Activated T-helper 17 cell treated with anti-CD3 and anti-CD28 coated beads, Interleukin-2, amount 50 U/mL, for 72 hours (primary cell): ENCODE data around the gene MYH7. TPM values are rescaled to one million over a fixed set of nuclear protein-coding genes. Genes with fewer than 3 reads are reported as not detected.
A peak's percentile ranks its signal among the peaks of the same experiment; 100 is the strongest.
"Not testable (repeated sequence)": the region's sequence is repeated elsewhere in the genome, so short reads cannot be mapped to it uniquely, and the experiment has no call there.

ENCODE experiments used
- ATAC-seq: fragments of 150-1000 bp; cut with Tn5 transposase; replicated peaks from 2 replicates; pipeline ENCODE4 v1.10.0; 2021; ENCODE audit warnings: mild to moderate bottlenecking, moderate library complexity
- H3K27ac Mint-ChIP-seq: one replicate; pipeline ENCODE4 v1.8.0; 2022; ENCODE audit warnings: mixed read lengths
- H3K27me3 Mint-ChIP-seq: one replicate; pipeline ENCODE4 v1.8.0; 2022; ENCODE audit warnings: mixed read lengths
- H3K36me3 Mint-ChIP-seq: one replicate; pipeline ENCODE4 v1.8.0; 2022; ENCODE audit warnings: low read depth, mild to moderate bottlenecking, mixed read lengths
- H3K4me1 Mint-ChIP-seq: one replicate; pipeline ENCODE4 v1.8.0; 2022; ENCODE audit warnings: mixed read lengths
- H3K4me3 Mint-ChIP-seq: one replicate; pipeline ENCODE4 v1.8.0; 2022; ENCODE audit warnings: mild to moderate bottlenecking, mixed read lengths
- H3K9me3 Mint-ChIP-seq: one replicate; pipeline ENCODE4 v1.8.0; 2022; ENCODE audit warnings: mixed read lengths
- total RNA-seq, 2 donors: library from RNA; stranded (reverse); gene quantifications; one replicate each; pipeline ENCODE4 v1.2.3, GENCODE V29; 2022

MYH7 gene
- total RNA-seq, 2 donors from 2014 or later: 0.13 to 0.19 TPM

DNA sequence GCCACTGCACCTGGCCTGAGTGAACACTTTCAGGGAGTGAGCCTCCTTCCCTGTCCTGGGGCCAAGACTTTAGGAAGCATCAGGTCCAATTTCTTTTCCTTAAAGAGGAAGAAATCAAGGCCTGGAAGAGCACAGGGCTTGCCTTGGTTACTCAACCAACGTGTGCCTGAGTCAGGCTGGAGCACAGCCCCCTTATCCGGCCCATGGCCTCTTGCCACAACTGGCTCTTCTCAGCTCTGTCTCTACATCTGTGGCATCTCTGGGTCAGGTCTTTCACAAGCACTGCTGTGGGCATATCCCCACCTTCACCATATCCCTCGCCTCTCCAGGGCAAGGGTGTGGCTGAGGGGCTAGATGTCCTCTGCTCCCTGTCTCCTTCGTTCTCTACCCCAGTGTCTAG, 34.2 kb downstream of the MYH7 start:
- ATAC-seq: no peak
- Mint-ChIP-seq H3K9me3 (no peaks in the 10 kb centered on the region), H3K27me3 (peaks cover 18% of the 10 kb centered on the region), H3K4me1 (no peaks in the 10 kb centered on the region), H3K27ac (no peak overlapping the region), H3K36me3 (no peaks in the 10 kb centered on the region), H3K4me3 (no peak overlapping the region)

DNA sequence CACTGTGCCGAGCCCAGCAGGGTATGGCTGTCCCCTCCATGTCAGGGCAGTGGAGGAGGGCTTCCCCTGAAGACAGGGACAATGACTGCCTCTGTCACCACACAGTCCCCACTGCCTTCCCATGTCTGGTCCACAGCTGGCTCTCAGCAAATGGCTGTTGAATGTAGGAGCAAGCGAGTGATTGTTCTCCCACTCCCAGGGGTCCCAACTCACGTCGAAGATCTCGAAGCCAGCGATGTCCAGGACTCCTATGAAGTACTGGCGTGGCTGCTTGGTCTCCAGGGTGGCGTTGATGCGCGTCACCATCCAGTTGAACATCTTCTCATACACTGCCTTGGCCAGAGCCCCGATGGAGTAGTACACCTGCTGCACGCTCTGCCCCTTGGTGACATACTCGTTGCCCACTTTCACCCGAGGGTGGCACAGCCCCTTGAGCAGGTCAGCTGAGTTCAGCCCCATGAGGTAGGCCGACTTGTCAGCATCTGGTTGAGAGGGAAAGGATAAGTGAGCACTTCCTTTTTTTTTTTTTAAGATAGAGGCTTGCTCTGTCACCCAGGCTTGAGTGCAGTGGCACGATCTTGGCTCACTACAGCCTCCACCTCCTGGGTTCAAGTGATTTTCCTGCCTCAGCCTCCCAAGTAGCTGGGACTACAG, 34.8 kb downstream of the MYH7 start:
- not testable (repeated sequence) for ATAC-seq, H3K9me3 Mint-ChIP-seq, H3K27ac Mint-ChIP-seq, H3K36me3 Mint-ChIP-seq, H3K4me3 Mint-ChIP-seq, H3K4me1 Mint-ChIP-seq
- peaks cover 18% of the 10 kb centered on the region for H3K27me3 Mint-ChIP-seq

DNA sequence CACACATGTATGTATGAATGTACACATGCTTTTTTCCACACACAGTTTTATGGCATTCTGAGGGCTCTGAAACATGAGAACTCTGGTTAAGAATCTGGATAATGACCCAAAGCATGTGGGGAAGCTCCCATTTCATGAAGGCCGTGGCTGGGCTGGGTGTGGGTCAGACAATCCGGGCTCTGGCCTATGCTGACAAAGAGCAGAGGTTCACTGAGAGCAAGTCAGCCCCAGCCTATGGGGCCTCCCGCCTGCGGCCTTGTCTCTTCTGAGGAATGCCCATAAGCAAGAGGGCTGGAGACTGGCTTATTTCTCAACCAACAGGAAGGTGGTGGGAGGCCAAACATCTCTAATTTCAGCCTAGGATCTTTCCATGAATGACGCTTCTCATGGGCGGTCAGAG, 35.9 kb downstream of the MYH7 start:
- peaks cover 19% of the 10 kb centered on the region for H3K27me3 Mint-ChIP-seq
- no peaks in the 10 kb centered on the region for H3K36me3 Mint-ChIP-seq
- no peak overlapping the region for H3K4me3 Mint-ChIP-seq
- H3K4me1 Mint-ChIP-seq: no peaks in the 10 kb centered on the region
- no peaks in the 10 kb centered on the region for H3K9me3 Mint-ChIP-seq
- ATAC-seq: no peak
- H3K27ac Mint-ChIP-seq: no peak overlapping the region

DNA sequence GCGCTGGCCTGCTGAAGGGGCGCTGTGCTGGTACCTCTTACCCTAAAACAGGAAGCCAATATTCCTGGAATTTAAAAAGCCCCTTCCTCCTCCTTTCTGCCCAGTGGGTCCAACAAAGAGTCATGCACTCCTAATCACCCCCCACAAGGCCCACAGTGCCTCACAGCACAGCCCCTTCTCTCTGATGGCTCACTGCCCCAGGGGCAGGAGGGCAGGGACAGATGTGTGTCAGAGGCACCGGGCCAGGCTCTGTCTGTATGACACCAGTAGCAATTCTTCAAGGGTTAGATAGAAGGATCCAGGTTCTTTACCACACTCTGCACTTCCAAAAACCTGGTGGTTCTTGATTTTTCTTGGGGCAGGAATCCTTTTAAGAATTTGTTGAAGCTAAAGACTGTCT, 36.3 kb downstream of the MYH7 start:
- ATAC-seq: no peak
- no peaks in the 10 kb centered on the region for H3K36me3 Mint-ChIP-seq
- H3K4me3 Mint-ChIP-seq: no peak overlapping the region
- no peaks in the 10 kb centered on the region for H3K9me3 Mint-ChIP-seq
- peaks cover 19% of the 10 kb centered on the region for H3K27me3 Mint-ChIP-seq
- no peak overlapping the region for H3K27ac Mint-ChIP-seq
- H3K4me1 Mint-ChIP-seq: no peaks in the 10 kb centered on the region

DNA sequence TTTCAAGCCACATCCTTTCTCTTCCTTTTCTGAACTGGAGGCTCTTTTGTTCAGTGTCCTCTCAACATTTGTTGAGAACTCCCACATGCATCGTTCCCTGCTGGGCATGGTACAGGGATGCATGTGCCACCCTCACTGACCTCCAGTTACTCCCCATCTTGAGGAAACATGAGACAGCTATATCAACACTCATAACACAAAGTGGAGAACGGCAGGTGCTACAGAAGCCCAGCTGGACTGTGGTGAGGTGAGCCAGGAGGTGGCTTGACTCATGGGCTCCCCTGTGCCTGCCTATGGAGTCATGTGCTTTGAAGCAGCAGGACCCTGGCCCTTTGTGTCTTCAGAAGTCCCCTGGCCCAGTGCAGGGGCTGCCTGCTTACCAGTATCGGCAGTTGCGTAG, 37.1 kb downstream of the MYH7 start:
- Mint-ChIP-seq H3K27ac (peak overlapping the region; percentile 57), H3K27me3 (peaks cover 17% of the 10 kb centered on the region), H3K4me1 (no peaks in the 10 kb centered on the region), H3K36me3 (no peaks in the 10 kb centered on the region), H3K9me3 (no peaks in the 10 kb centered on the region), H3K4me3 (no peak overlapping the region)
- no peak for ATAC-seq

DNA sequence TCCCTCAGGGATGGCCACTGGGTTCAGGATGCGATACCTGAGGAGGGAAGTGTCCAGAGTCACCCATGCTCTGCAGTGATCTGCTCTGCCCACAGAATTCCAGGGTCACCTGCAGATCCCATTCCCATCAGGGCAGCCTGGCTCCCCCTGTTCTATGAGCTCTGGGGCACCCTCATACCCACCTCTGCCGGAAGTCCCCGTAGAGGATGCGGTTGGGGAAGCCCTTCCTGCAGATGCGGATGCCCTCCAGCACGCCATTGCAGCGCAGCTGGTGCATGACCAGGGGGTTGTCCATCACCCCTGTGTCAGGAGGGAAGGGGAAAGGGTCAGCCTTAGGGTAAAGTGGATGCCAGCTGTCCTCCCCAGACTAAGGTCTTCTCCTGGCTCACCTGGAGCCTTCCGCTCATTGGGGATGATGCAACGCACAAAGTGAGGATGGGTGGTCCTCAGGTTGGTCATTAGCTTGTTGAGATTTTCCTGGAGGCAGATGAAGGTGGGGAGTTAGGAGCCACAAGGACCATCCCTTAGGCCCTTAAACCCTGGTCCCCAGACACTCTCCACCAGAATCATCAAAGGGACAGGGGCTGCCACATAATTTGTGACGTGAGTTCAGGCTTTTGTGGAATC, 38.6 kb downstream of the MYH7 start:
- H3K4me1 Mint-ChIP-seq: no peaks in the 10 kb centered on the region
- no peaks in the 10 kb centered on the region for H3K36me3 Mint-ChIP-seq
- no peak overlapping the region for H3K27ac Mint-ChIP-seq
- peaks cover 11% of the 10 kb centered on the region for H3K27me3 Mint-ChIP-seq
- no peak overlapping the region for H3K4me3 Mint-ChIP-seq
- H3K9me3 Mint-ChIP-seq: no peaks in the 10 kb centered on the region
- no peak for ATAC-seq

DNA sequence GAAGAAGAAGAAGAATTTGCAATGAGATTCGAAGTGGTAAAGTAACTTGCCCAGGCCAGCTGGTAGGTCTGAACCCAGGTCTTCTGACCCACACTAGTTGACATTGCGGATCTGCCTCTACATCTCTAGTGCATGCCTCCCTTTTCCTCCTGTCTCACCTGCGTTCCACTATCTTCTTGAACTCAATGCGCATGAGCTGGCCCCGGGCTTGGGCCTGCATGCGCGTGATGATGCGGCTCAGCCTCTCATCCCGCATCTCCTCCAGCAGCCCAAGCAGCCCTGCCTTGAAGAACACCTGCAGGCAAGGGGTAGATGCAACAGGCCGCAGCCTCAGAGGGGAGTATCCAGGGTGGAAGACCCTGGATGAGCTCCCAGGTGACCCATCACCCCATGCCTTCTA, 39.3 kb downstream of the MYH7 start:
- Mint-ChIP-seq H3K4me3 (no peak overlapping the region), H3K4me1 (no peaks in the 10 kb centered on the region), H3K27ac (no peak overlapping the region), H3K9me3 (no peaks in the 10 kb centered on the region), H3K27me3 (peaks cover 11% of the 10 kb centered on the region), H3K36me3 (no peaks in the 10 kb centered on the region)
- no peak for ATAC-seq

DNA sequence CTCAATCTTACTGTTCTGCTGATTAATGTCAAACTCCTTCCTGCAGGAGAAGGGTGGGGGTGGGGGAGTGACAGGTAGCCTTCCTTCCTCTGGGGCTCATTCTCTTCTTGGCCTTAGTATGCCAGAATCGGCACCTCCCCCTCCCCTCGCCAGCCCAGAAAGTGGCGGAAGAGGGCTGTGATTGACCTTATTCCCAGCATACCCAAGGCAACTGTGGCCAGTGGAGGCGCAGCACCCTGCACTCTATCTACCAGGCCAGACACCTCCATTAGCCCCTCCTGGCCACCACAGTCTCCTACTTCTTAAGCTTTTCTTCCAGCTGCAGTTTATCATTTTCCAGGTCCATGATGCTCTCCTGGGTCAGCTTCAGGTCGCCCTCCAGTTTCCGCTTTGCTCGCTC, 42.8 kb downstream of the MYH7 start:
- H3K9me3 Mint-ChIP-seq: no peaks in the 10 kb centered on the region
- H3K27ac Mint-ChIP-seq: no peak overlapping the region
- peaks cover 18% of the 10 kb centered on the region for H3K27me3 Mint-ChIP-seq
- H3K4me3 Mint-ChIP-seq: no peak overlapping the region
- ATAC-seq: no peak
- H3K36me3 Mint-ChIP-seq: no peaks in the 10 kb centered on the region
- H3K4me1 Mint-ChIP-seq: no peaks in the 10 kb centered on the region

DNA sequence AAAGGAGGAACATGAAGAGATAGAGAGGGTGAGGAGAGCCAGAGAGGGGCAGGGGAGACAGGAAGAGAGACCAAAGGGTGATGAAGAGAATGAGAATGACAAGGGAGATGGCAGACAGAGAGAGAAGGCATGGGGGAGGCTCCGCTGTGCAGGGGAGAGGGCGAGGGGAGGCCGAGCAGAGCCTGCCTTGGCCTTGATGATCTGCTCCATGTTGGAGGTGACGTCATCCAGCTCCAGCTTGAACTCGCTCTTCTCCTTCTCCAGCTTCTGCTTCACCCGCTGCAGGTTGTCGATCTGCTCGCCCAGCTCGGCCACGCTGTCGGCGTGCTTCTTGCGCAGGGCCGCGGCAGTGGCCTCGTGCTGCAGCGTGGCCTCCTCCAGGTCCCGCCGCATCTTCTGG, 45.6 kb downstream of the MYH7 start:
- H3K4me1 Mint-ChIP-seq, ATAC-seq, H3K4me3 Mint-ChIP-seq, H3K9me3 Mint-ChIP-seq, H3K27ac Mint-ChIP-seq, H3K36me3 Mint-ChIP-seq: not testable (repeated sequence)
- peaks cover 14% of the 10 kb centered on the region for H3K27me3 Mint-ChIP-seq

DNA sequence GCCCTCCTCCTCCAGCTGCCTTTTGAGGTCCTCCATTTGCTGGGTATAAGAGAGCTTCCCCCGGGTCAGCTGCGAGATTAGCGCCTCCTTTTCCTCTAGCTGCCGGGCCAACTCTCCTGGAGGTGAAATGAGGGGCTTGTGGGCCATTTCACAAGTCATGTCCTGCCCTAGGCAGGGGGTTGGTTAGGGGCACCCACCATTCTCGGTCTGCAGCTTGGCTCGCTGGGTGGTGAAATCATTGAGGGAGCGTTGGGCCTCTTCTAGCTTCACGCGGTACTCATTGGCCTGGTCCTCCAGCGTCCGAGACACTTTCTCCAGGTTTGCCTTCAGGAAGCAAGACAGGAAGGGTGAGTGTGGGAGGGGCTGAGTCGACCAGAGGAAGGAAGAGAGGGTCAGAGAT, 46.1 kb downstream of the MYH7 start:
- no peaks in the 10 kb centered on the region for H3K9me3 Mint-ChIP-seq
- no peaks in the 10 kb centered on the region for H3K4me1 Mint-ChIP-seq
- peaks cover 14% of the 10 kb centered on the region for H3K27me3 Mint-ChIP-seq
- H3K36me3 Mint-ChIP-seq: no peaks in the 10 kb centered on the region
- H3K27ac Mint-ChIP-seq: no peak overlapping the region
- no peak overlapping the region for H3K4me3 Mint-ChIP-seq
- ATAC-seq: no peak

DNA sequence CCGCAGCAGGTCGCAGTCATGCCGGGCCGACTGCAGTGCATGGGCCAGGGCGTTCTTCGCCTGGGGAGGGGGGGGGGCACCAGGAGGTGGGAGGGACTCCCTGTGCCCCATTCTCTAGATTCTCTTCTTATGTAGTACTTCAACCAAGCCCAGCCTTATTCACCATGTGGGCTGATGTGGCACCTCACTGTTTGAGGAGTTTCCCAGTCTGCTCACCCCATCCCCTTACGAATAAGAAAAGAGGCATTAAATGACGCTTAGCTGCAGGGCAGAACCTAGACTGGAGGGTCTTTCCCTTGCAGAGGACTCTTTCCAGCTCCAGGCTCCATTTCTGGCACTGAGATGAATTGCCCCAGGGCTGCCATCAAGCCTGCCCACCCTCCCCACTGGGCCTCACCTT, 46.5 kb downstream of the MYH7 start:
- H3K9me3 Mint-ChIP-seq: no peaks in the 10 kb centered on the region
- no peaks in the 10 kb centered on the region for H3K36me3 Mint-ChIP-seq
- no peak overlapping the region for H3K4me3 Mint-ChIP-seq
- no peak overlapping the region for H3K27ac Mint-ChIP-seq
- H3K27me3 Mint-ChIP-seq: peaks cover 14% of the 10 kb centered on the region
- no peak for ATAC-seq
- H3K4me1 Mint-ChIP-seq: no peaks in the 10 kb centered on the region

DNA sequence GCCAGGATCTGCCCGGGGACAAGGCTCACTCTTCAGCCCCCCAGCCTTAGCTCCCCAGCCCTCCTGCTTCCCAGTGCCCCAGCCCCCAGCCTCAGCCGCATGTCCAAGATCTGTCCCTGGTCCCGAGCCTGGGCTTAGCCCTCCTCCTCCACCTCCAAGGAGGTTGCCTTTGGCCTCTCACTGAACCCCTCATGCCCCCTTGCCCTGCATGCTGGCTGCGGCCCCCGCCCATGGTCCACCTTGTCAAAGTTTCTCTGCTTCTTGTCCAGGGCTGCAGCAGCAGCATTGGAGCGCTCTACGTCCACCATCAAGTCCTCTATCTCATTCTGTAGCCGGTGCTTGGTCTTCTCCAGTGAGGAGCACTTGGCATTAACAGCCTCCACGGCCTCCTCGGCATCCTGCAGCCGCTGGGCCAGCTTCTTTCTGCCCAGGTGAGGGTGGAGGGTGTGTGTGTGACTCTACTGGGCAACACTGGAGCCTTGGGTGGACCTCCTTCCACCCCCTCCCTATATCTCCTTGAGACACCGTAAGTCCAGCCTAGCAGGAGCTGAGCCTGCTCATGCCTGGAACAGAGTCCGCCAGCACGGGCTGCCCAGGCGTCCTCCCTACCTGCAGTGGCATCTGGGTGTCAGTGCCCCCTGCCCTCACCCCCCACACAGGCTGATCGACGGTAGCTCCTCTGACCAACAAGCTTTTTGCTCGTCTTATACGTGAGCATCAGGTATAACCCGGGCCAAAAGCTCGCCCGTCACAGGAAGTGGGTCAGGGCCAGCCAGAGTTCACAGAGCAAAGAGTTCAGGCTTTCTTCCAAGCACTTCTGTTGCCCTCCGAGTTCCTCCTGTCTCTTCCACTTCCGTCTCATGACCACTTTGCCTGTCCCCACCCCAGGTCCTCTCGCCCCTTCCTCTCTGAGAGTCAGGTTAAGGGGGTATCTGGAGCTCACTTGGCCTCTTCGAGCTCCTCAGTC, 47.3 kb downstream of the MYH7 start:
- Mint-ChIP-seq H3K27me3 (peaks cover 14% of the 10 kb centered on the region), H3K4me1 (no peaks in the 10 kb centered on the region), H3K36me3 (no peaks in the 10 kb centered on the region), H3K27ac (no peak overlapping the region), H3K4me3 (no peak overlapping the region), H3K9me3 (no peaks in the 10 kb centered on the region)
- no peak for ATAC-seq

DNA sequence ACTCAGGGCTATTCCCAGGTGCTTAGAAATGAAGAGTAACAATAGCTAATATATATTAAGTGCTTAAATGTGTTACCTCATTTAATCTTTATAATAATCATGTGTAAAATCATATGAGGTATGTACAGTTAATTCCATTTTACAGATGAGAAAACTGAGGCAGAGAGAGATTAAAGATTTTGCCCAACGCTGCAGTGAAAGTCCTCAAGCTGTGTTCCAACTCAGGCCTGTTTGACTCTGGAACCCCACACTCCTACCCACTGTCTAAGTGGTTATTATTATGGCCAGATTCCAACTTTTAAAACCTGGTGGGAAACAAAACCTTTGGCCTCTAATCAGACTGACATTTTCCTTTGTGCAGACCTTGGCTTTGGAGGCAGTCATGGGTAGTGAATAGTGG, 48.5 kb downstream of the MYH7 start:
- H3K36me3 Mint-ChIP-seq: no peaks in the 10 kb centered on the region
- ATAC-seq: no peak

DNA sequence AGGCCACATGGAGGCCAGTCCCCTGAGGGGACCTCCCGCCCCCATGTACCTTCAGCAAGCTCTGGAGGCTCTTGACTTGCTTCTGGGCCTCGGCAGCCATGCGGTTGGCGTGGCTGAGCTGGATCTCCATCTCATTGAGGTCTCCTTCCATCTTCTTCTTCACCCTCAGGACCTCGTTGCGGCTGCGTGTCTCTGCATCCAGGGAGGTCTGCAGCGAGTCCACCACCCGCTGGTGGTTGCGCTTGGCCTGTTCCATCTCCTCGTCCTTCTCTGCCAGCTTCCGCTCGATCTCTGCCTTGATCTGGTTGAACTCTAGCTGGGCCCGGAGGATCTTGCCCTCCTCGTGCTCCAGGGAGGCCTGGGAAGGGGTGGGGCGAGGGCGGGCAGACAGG, 49.2 kb downstream of the MYH7 start:
- H3K27me3 Mint-ChIP-seq: peaks cover 17% of the 10 kb centered on the region
- not testable (repeated sequence) for ATAC-seq, H3K27ac Mint-ChIP-seq, H3K4me1 Mint-ChIP-seq, H3K36me3 Mint-ChIP-seq, H3K4me3 Mint-ChIP-seq, H3K9me3 Mint-ChIP-seq

More for the DNA sequence above, 48.5 kb downstream of the MYH7 start:
- Mint-ChIP-seq H3K4me3 (no peak overlapping the region), H3K4me1 (no peaks in the 10 kb centered on the region), H3K27ac (no peak overlapping the region), H3K9me3 (no peaks in the 10 kb centered on the region), H3K27me3 (peaks cover 12% of the 10 kb centered on the region)
